B cell (primary cell): ENCODE results near the gene SGCA. TPM values are rescaled to one million over a fixed set of nuclear protein-coding genes. Genes with fewer than 3 reads are reported as not detected.

ENCODE experiments used
- ATAC-seq: fragments of 200-7000 bp; cut with Tn5 transposase; one replicate; pipeline ENCODE4 v1.10.0; 2021; ENCODE audit warnings: low read depth, mild to moderate bottlenecking, moderate number of reproducible peaks, moderate library complexity
- CTCF ChIA-PET: fragments of 350-600 bp; sonication (Branson Sonifier 250); formaldehyde crosslinking; loops from one replicate; lab custom pipeline; 2021; ENCODE audit warnings: antibody characterized with exemption, inconsistent platforms; lab: Charles Lee
- POLR2A ChIA-PET: fragments of 350-600 bp; sonication (Branson Sonifier 250); formaldehyde crosslinking; loops from one replicate; lab custom pipeline; 2021; ENCODE audit warnings: antibody characterized with exemption; lab: Charles Lee
- DNase-seq: peaks from one replicate; pipeline ENCODE4 v3.0.0; 2013
- H2AFZ ChIP-seq: 2 replicates; pipeline ENCODE4 v1.6.1; 2012; ENCODE audit warnings: mild to moderate bottlenecking, low read depth, low read length; ENCODE audit not compliant: insufficient read depth, poor library complexity, severe bottlenecking
- H3K27ac ChIP-seq, 2 donors: 1 replicate in 1 of 2; 2 replicates in 1 of 2; pipeline ENCODE4 v1.5.1; 2012 to 2013; ENCODE audit warnings: low read length in 2 of 2, mild to moderate bottlenecking in 2 of 2, moderate library complexity in 1 of 2
- H3K27me3 ChIP-seq, 4 experiments: fragments of 200-600 bp in 1 of 4; sonication (generic) in 1 of 4; replicated peaks in 1 of 4; 1 replicate in 2 of 4; 2 replicates in 2 of 4; pipeline versions ENCODE4 v1.6.1 to v1.7.0; 2013 to 2016; ENCODE audit warnings: low read length in 3 of 4, mild to moderate bottlenecking in 2 of 4, mixed read lengths in 1 of 4, moderate library complexity in 1 of 4; ENCODE audit not compliant: insufficient read depth in 4 of 4, control insufficient read depth in 3 of 4; ENCODE audit errors: control extremely low read depth in 1 of 4
- H3K36me3 ChIP-seq, 2 experiments: replicated peaks in 1 of 2; 1 replicate in 1 of 2; 2 replicates in 1 of 2; pipeline versions ENCODE4 v1.6.1 to v1.7.1; 2013; ENCODE audit warnings: low read length in 1 of 2; ENCODE audit not compliant: insufficient read depth in 2 of 2, control insufficient read depth in 1 of 2; ENCODE audit errors: control extremely low read depth in 1 of 2, extremely low read depth in 1 of 2
- H3K4me1 ChIP-seq, 2 donors: fragments of 200-600 bp in 1 of 2; sonication (generic) in 1 of 2; 1 replicate in 1 of 2; 2 replicates in 1 of 2; pipeline versions ENCODE4 v1.5.1 to v1.6.1; 2013 to 2017; ENCODE audit warnings: low read length in 2 of 2; ENCODE audit not compliant: control insufficient read depth in 2 of 2, insufficient read depth in 2 of 2
- H3K4me2 ChIP-seq: replicated peaks from 2 replicates; pipeline ENCODE3; 2012; ENCODE audit warnings: mild to moderate bottlenecking, low read depth, low read length; ENCODE audit not compliant: poor library complexity, severe bottlenecking
- H3K4me3 ChIP-seq, 5 experiments: fragments of 200-600 bp in 1 of 5; sonication (generic) in 1 of 5; 1 replicate in 3 of 5; 2 replicates in 2 of 5; pipeline versions ENCODE4 v1.5.1 to v1.7.0; 2011 to 2016; ENCODE audit warnings: low read length in 4 of 5, mild to moderate bottlenecking in 4 of 5, low read depth in 2 of 5, control low read depth in 1 of 5, moderate library complexity in 1 of 5; ENCODE audit not compliant: insufficient read depth in 1 of 5; ENCODE audit errors: control extremely low read depth in 1 of 5, extremely low read depth in 1 of 5
- H3K79me2 ChIP-seq: fragments of 200-600 bp; sonication (generic); one replicate; pipeline ENCODE4 v1.6.0; 2016; ENCODE audit warnings: low read length; ENCODE audit not compliant: control insufficient read depth, insufficient read depth
- H3K9ac ChIP-seq: fragments of 200-600 bp; sonication (generic); 2 replicates; pipeline ENCODE4 v1.6.1; 2017; ENCODE audit warnings: mild to moderate bottlenecking, low read length, moderate library complexity
- H3K9me3 ChIP-seq, 3 donors: one replicate each; pipeline versions ENCODE4 v1.6.1 to v1.7.1; 2013; ENCODE audit warnings: low read length in 2 of 3; ENCODE audit not compliant: control insufficient read depth in 2 of 3, insufficient read depth in 1 of 3; ENCODE audit errors: control extremely low read depth in 1 of 3
- H4K20me1 ChIP-seq: 2 replicates; pipeline ENCODE4 v1.6.0; 2012; ENCODE audit warnings: mild to moderate bottlenecking, low read length; ENCODE audit not compliant: insufficient read depth, control insufficient read depth, poor library complexity, severe bottlenecking
- H3K27ac Mint-ChIP-seq: one replicate; pipeline ENCODE4 v1.8.0; 2021; ENCODE audit warnings: mixed read lengths
- H3K27me3 Mint-ChIP-seq: one replicate; pipeline ENCODE4 v1.8.0; 2021; ENCODE audit warnings: mixed read lengths
- H3K4me1 Mint-ChIP-seq: one replicate; pipeline ENCODE4 v1.8.0; 2021; ENCODE audit warnings: mixed read lengths
- H3K4me3 Mint-ChIP-seq: one replicate; pipeline ENCODE4 v1.8.0; 2021; ENCODE audit warnings: mixed read lengths
- H3K9me3 Mint-ChIP-seq: one replicate; pipeline ENCODE4 v1.8.0; 2022; ENCODE audit warnings: mixed read lengths; ENCODE audit not compliant: insufficient read depth
- EZH2 ChIP-seq: IDR thresholded peaks from 2 replicates; pipeline ENCODE4 v1.6.1; 2012; ENCODE audit warnings: borderline replicate concordance, low read depth, mild to moderate bottlenecking, moderate library complexity, low read length; ENCODE audit not compliant: insufficient read depth, poor library complexity, severe bottlenecking
- WGBS: methylation state at CpG from one replicate; pipeline ENCODE4 v1.1.5; 2013; ENCODE audit warnings: missing lambda C conversion rate; ENCODE audit not compliant: insufficient coverage; 5-methylcytosine and 5-hydroxymethylcytosine counted together
- intact Hi-C: fragments of 100-400 bp; cut with micrococcal nuclease; formaldehyde crosslinking; loops from one replicate; pipeline ENCODE4 v1.10.0; 2022
- polyA plus RNA-seq: library from polyadenylated mRNA; depleted of rRNA; stranded (reverse); fragments of >200 nt; gene quantifications from 2 replicates; pipeline ENCODE4 v1.2.3, GENCODE V29; 2012
- total RNA-seq, 2 donors: library from RNA; stranded (reverse); fragments of 120-200 nt in 1 of 2; gene quantifications; 1 replicate in 1 of 2; 2 replicates in 1 of 2; pipeline versions ENCODE4 v1.2.3 to v1.2.4, GENCODE V29; 2013 to 2022
- TF ChIP-seq, protein P1 (sequence below): fragments of 200-600 bp; IDR thresholded peaks from one replicate; pipeline ENCODE4 v1.8.0; 2022; ENCODE audit warnings: antibody characterized with exemption, mild to moderate bottlenecking

Gene SGCA
- total and polyA plus RNA-seq, 2 donors (not counting 1 experiment from before 2014, with no cell fraction given) = 4.4 to 4.5 TPM

DNA sequence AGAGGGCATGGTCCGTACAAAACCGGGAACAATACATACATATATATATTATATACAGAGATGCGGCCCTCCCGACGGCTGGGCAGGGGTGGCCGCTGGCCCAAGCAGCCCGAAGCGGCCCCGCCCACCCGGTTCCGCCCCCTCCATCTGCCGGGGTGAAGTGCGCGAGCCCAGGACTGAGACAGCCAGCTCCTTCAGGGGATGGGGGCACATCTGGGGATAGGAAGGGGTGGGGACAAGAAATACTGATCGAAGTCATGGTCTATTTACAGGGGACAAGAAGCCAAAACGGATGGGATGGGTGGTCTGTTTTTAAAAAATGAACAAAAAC lies 32.1 kb upstream of the SGCA start:
- peaks cover 0 to 14% (median 5%) of the 10 kb centered on the region in 4 experiments for H3K27me3 ChIP-seq
- DNase-seq (no peak), ATAC-seq (no peak)
- ChIA-PET POLR2A (no interaction called here), CTCF (no interaction called here)
- H3K79me2 ChIP-seq = peaks cover 11% of the 10 kb centered on the region
- peaks cover 64% of the 10 kb centered on the region for H4K20me1 ChIP-seq
- no peak for TF ChIP-seq EZH2
- TF ChIP-seq, protein P1, sequence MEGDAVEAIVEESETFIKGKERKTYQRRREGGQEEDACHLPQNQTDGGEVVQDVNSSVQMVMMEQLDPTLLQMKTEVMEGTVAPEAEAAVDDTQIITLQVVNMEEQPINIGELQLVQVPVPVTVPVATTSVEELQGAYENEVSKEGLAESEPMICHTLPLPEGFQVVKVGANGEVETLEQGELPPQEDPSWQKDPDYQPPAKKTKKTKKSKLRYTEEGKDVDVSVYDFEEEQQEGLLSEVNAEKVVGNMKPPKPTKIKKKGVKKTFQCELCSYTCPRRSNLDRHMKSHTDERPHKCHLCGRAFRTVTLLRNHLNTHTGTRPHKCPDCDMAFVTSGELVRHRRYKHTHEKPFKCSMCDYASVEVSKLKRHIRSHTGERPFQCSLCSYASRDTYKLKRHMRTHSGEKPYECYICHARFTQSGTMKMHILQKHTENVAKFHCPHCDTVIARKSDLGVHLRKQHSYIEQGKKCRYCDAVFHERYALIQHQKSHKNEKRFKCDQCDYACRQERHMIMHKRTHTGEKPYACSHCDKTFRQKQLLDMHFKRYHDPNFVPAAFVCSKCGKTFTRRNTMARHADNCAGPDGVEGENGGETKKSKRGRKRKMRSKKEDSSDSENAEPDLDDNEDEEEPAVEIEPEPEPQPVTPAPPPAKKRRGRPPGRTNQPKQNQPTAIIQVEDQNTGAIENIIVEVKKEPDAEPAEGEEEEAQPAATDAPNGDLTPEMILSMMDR = no peak
- no peak overlapping the region for H2AFZ ChIP-seq
- intact Hi-C loops = no loop called here
- H3K4me1 ChIP-seq = peaks cover 16 to 23% of the 10 kb centered on the region in 2 donors
- no peak overlapping the region for H3K9ac ChIP-seq
- H3K4me3 Mint-ChIP-seq = no peak overlapping the region
- peaks cover 31% of the 10 kb centered on the region for H3K4me1 Mint-ChIP-seq
- WGBS = 87% methylated on average over 10 of the region's 16 CpGs
- no peak overlapping the region for H3K4me2 ChIP-seq
- H3K27me3 Mint-ChIP-seq = peaks cover 6% of the 10 kb centered on the region
- no peaks in the 10 kb centered on the region for H3K9me3 ChIP-seq
- H3K27ac ChIP-seq = no peak overlapping the region
- peaks cover 8 to 55% of the 10 kb centered on the region in 2 experiments for H3K36me3 ChIP-seq
- no peak overlapping the region for H3K4me3 ChIP-seq
- no peaks in the 10 kb centered on the region for H3K9me3 Mint-ChIP-seq
- H3K27ac Mint-ChIP-seq = no peak overlapping the region

DNA sequence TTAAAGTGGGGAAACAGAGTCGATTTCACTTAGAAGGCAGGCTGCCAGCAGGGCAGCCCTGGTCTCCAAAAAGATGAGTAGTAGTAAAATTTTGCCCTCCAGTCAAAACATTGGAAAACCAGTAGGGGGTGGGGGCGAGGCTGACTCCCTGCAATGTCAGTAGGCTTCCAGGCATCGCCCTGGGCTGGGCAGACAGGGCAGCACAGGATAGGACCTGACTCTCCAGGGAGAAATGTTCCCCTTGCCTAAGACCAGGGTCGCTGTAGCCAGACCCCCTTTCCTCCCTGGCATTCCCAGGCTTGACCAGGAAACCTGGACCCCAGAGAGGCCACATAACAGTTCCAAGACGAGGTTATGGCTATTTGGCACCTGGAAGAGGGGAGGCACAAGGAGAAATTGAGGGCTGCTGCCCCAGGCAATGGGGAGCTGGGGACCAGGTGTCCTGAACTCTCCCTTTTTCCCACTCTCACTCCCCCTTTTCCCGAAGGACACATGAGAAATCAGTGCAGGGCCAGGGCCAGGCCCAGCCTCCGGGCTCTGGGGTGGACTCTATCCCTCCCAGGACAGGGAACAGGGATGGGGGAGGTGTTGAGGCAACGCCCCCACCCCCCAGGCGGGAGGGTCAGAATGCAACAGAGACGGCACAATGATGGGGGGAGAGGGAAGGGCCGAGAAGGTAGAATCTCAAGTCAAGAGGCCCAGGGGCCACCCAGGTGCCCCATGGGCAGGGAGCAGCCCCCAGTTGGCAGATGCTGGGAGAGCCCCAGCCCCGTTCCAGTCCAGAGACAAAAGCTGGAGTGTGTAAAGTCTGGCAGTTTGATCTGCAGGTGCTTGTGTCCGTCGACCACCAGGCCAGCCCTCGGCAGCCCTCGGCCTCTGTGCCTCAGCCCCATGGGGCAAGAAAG lies 31.3 kb upstream of the SGCA start:
- H3K4me1 ChIP-seq = peaks cover 9 to 19% of the 10 kb centered on the region in 2 donors
- intact Hi-C loops = no loop called here
- H3K79me2 ChIP-seq = peaks cover 12% of the 10 kb centered on the region
- H3K36me3 ChIP-seq = peaks cover 8 to 62% of the 10 kb centered on the region in 2 experiments
- peaks cover 4% of the 10 kb centered on the region for H3K27me3 Mint-ChIP-seq
- H3K9me3 Mint-ChIP-seq = no peaks in the 10 kb centered on the region
- ChIA-PET CTCF (interaction anchor here (1.0 to 1.2 kb wide), 2 partner anchors 15 to 27 kb away, joined by 3 read pairs; no protein-coding TSS in a partner anchor), POLR2A (no interaction called here)
- H3K4me2 ChIP-seq = no peak overlapping the region
- no peak overlapping the region for H3K4me3 Mint-ChIP-seq
- no peak overlapping the region for H2AFZ ChIP-seq
- TF ChIP-seq, protein P1 = no peak
- no peak for TF ChIP-seq EZH2
- H3K4me1 Mint-ChIP-seq = peaks cover 27% of the 10 kb centered on the region
- no peak for DNase-seq
- peaks cover 68% of the 10 kb centered on the region for H4K20me1 ChIP-seq
- H3K9ac ChIP-seq = no peak overlapping the region
- H3K27ac ChIP-seq = no peak overlapping the region
- no peak for ATAC-seq
- no peaks in the 10 kb centered on the region for H3K9me3 ChIP-seq
- no peak overlapping the region for H3K4me3 ChIP-seq
- H3K27ac Mint-ChIP-seq = no peak overlapping the region
- peaks cover 0 to 7% (median 1%) of the 10 kb centered on the region in 4 experiments for H3K27me3 ChIP-seq
- WGBS = 93% methylated on average over 13 of the region's 16 CpGs
